Keratinocyte (primary cell): ENCODE measurements around the gene SMTN. TPM values are rescaled to one million over a fixed set of nuclear protein-coding genes. Genes with fewer than 3 reads are reported as not detected.

Source experiments
- DNase-seq: peaks from one replicate; pipeline ENCODE4 v3.0.0-alpha.2; 2011; ENCODE audit warnings: low read depth, missing footprints, low spot score
- FAIRE-seq: peaks from 2 replicates; lab custom pipeline; 2011; peaks lifted over from hg19 to GRCh38; lab: Jason Lieb, UNC
- H2AFZ ChIP-seq: 2 replicates; pipeline ENCODE4 v1.6.0; 2012; ENCODE audit warnings: low read length, control low read depth, inconsistent platforms; ENCODE audit not compliant: control insufficient read depth
- H3K27ac ChIP-seq: 2 replicates; pipeline ENCODE4 v1.5.1; 2011; ENCODE audit warnings: low read length; ENCODE audit not compliant: control insufficient read depth, insufficient read depth
- H3K27me3 ChIP-seq: 3 replicates; pipeline ENCODE4 v1.6.0; 2011; ENCODE audit warnings: low read length; ENCODE audit not compliant: control insufficient read depth, insufficient read depth; ENCODE audit errors: extremely low read depth
- H3K36me3 ChIP-seq, 2 experiments: 2 replicates in 1 of 2; 3 replicates in 1 of 2; pipeline ENCODE4 v1.5.1; 2011; ENCODE audit warnings: low read length in 2 of 2, mild to moderate bottlenecking in 1 of 2; ENCODE audit not compliant: control insufficient read depth in 2 of 2, insufficient read depth in 2 of 2; ENCODE audit errors: extremely low read depth in 1 of 2
- H3K4me1 ChIP-seq: 3 replicates; pipeline ENCODE4 v1.5.1; 2011; ENCODE audit warnings: low read length; ENCODE audit not compliant: control insufficient read depth, insufficient read depth; ENCODE audit errors: extremely low read depth
- H3K4me2 ChIP-seq: 3 replicates; pipeline ENCODE4 v1.6.0; 2011; ENCODE audit warnings: low read depth, low read length; ENCODE audit not compliant: control insufficient read depth, insufficient read depth; ENCODE audit errors: extremely low read depth
- H3K4me3 ChIP-seq, 3 experiments: fragments of 200-600 bp in 1 of 3; sonication (generic) in 1 of 3; 2 replicates in 2 of 3; 3 replicates in 1 of 3; pipeline ENCODE4 v1.5.1; 2011 to 2016; ENCODE audit warnings: low read length in 3 of 3, mild to moderate bottlenecking in 3 of 3, control low read depth in 2 of 3, inconsistent platforms in 1 of 3, low read depth in 1 of 3, mixed read lengths in 1 of 3, mixed run types in 1 of 3, moderate library complexity in 1 of 3; ENCODE audit not compliant: control insufficient read depth in 2 of 3, insufficient read depth in 2 of 3; ENCODE audit errors: extremely low read depth in 1 of 3
- H3K79me2 ChIP-seq: 2 replicates; pipeline ENCODE4 v1.6.0; 2012; ENCODE audit warnings: low read length; ENCODE audit not compliant: control insufficient read depth, insufficient read depth
- H3K9ac ChIP-seq: 3 replicates; pipeline ENCODE4 v1.6.0; 2011; ENCODE audit warnings: low read length; ENCODE audit not compliant: control insufficient read depth, insufficient read depth; ENCODE audit errors: extremely low read depth
- H3K9me1 ChIP-seq: 3 replicates; pipeline ENCODE4 v1.6.0; 2011; ENCODE audit warnings: low read length; ENCODE audit not compliant: control insufficient read depth, insufficient read depth; ENCODE audit errors: extremely low read depth
- H3K9me3 ChIP-seq: 2 replicates; pipeline ENCODE4 v1.5.1; 2012; ENCODE audit warnings: low read depth, low read length; ENCODE audit not compliant: control insufficient read depth
- H4K20me1 ChIP-seq: 3 replicates; pipeline ENCODE4 v1.6.0; 2011; ENCODE audit warnings: low read length; ENCODE audit not compliant: control insufficient read depth, insufficient read depth; ENCODE audit errors: extremely low read depth
- CTCF ChIP-seq, 3 experiments: IDR thresholded peaks in 1 of 3; conservative IDR thresholded peaks in 1 of 3; optimal IDR thresholded peaks in 1 of 3; 2 replicates in 2 of 3; 3 replicates in 1 of 3; pipeline versions ENCODE3 to v1.5.1; 2011; ENCODE audit warnings: low read length in 3 of 3, mild to moderate bottlenecking in 3 of 3, moderate library complexity in 2 of 3, control low read depth in 1 of 3, inconsistent platforms in 1 of 3; ENCODE audit not compliant: insufficient read depth in 2 of 3; ENCODE audit errors: extremely low read depth in 1 of 3
- EZH2 ChIP-seq: IDR thresholded peaks from one replicate; pipeline ENCODE4 v1.6.1; 2012; ENCODE audit warnings: inconsistent platforms, mild to moderate bottlenecking, low read length, moderate library complexity
- dilution Hi-C: fragments of 300-500 bp; cut with MboI; formaldehyde crosslinking; loops from one replicate; pipeline ENCODE4 v1.7.0; 2020; ENCODE audit warnings: low sequenced_read_pairs; ENCODE audit not compliant: extremely low pct_ligation_motif_present
- polyA plus RNA-seq, 5 experiments: library from polyadenylated mRNA; depleted of rRNA in 3 of 5; stranded (reverse) in 3 of 5; stranded (forward) in 1 of 5; unstranded in 1 of 5; fragments of >200 nt; gene quantifications; 1 replicate in 1 of 5; 2 replicates in 3 of 5; 3 replicates in 1 of 5; pipeline versions ENCODE4 v1.2.1 to v1.2.3, GENCODE V29; 2011 to 2012; ENCODE audit warnings: missing spikeins in 2 of 5, low read depth in 1 of 5, low replicate concordance in 1 of 5

Gene SMTN
- polyA plus RNA-seq, 1 donor (not counting 4 experiments of a cell fraction or from before 2014, with no cell fraction given): 61.2 TPM

DNA sequence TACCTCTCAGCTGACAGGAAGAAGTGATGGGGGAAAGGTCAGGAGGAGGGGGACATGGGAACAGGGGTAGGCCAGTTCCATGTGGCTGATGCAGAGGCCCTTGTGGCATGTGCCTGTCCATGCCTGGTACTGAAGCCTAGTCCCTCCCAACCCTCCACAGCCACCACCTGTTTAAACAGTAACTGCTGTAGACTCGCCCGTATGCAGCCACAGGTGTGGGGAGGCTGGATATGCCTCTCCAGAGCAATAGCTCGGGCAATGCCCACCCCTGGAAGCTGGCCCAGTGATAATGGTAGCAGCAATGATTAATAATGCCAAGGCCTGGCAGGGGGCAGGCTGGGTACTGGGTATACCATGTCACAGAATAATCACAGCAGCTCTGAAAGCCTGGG, 2.3 kb downstream of the SMTN start:
- Histone ChIP-seq H3K4me1 (peaks cover 53% of the 10 kb centered on the region), H3K36me3 (peaks cover 21 to 52% of the 10 kb centered on the region in 2 experiments), H3K9me3 (no peaks in the 10 kb centered on the region), H3K4me3 (peak overlapping the region; percentile 85 to 87 (median 86)), H3K9me1 (peaks cover 2% of the 10 kb centered on the region), H3K4me2 (peak overlapping the region; percentile 96), H2AFZ (no peak overlapping the region), H4K20me1 (peaks cover 26% of the 10 kb centered on the region), H3K27ac (peak overlapping the region; percentile 92), H3K9ac (peak overlapping the region; percentile 91), H3K27me3 (no peaks in the 10 kb centered on the region), H3K79me2 (peaks cover 70% of the 10 kb centered on the region)
- FAIRE-seq (no peak), DNase-seq (no peak)
- dilution Hi-C loops: no loop called here
- TF ChIP-seq EZH2 (no peak), CTCF (optimal IDR thresholded peaks at IDR 0.05 in 1 of 3, IDR thresholded peaks at IDR 0.05 in 1 of 3, conservative IDR thresholded peaks at IDR 0.05 in 1 of 3; ENCODE audit: extremely low read depth in 1 of 3, insufficient read depth in 2 of 3, low read length in 3 of 3) (no peak)

DNA sequence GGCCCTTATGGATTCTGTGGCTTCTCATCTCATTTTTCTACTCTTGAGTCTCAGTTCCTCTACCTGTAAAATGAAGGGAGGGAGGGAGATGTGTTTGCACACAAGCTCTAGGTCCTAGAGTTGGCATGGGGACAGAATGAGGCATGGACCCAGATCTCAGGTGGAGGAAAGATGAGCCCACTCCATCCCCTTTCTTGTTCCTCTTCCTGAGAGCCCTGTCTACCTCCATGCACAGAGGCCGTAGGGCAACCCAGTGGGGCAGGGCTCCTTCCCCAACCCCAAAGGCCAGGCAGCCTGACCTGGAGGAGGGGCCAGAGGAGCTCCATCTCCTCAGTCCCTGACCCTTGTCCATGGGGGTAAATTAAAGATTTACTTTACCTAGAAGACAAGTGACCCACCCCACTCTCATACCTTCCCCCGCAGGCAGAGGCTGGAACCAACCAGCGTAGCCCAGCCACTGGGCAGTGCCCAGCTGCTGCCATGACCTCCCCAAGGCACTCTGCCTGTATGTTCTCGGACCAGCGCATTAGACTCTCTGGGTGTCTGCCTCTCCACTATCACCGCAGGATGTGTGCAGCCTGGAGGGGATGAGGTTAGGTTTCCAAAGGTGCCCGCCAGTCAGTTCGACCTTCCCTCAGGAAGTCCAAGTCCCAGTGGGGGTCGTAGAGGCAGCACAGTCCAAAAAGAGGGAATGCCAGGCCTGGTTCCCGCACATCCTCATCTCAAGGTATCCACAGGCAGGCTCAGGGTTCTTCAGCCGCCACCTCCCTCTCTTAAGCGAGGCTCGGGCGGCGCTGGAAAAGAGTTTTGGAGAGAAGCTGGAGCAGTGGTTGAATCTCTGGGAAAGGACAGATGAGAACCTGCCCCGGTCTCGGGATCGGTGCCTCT, 3.0 kb downstream of the SMTN start:
- dilution Hi-C loops: no loop called here
- Histone ChIP-seq H3K4me2 (peak overlapping the region; percentile 96), H3K4me3 (peak overlapping the region; percentile 43 to 87 (median 85)), H3K4me1 (peaks cover 50% of the 10 kb centered on the region), H2AFZ (no peak overlapping the region), H3K27ac (peak overlapping the region; percentile 63), H3K9ac (peak overlapping the region; percentile 72), H4K20me1 (peaks cover 31% of the 10 kb centered on the region), H3K27me3 (no peaks in the 10 kb centered on the region), H3K36me3 (peaks cover 29 to 60% of the 10 kb centered on the region in 2 experiments), H3K9me3 (no peaks in the 10 kb centered on the region), H3K9me1 (peaks cover 2% of the 10 kb centered on the region), H3K79me2 (peaks cover 78% of the 10 kb centered on the region)
- FAIRE-seq (peak; percentile 44), DNase-seq (no peak)
- no peak for TF ChIP-seq EZH2
- no peak for TF ChIP-seq CTCF (optimal IDR thresholded peaks at IDR 0.05 in 1 of 3, IDR thresholded peaks at IDR 0.05 in 1 of 3, conservative IDR thresholded peaks at IDR 0.05 in 1 of 3; ENCODE audit: extremely low read depth in 1 of 3, insufficient read depth in 2 of 3, low read length in 3 of 3)
